NB4 (cell line): ENCODE measurements around the gene RASA2.
A peak's percentile ranks its signal among the peaks of the same experiment; 100 is the strongest.

Experiments
- DNase-seq: peaks from one replicate; pipeline ENCODE4 v3.0.0; 2010; ENCODE audit warnings: low read depth
- H3K4me3 ChIP-seq: one replicate; pipeline ENCODE4 v1.5.1; 2011; ENCODE audit warnings: mild to moderate bottlenecking, low read depth, low read length, moderate library complexity
- CTCF ChIP-seq: IDR thresholded peaks from one replicate; pipeline ENCODE4 v1.5.1; 2012; ENCODE audit warnings: low read depth, low read length
- MAX ChIP-seq: IDR thresholded peaks from 2 replicates; pipeline ENCODE4 v1.6.1; 2011; ENCODE audit warnings: low read depth, low read length
- MYC ChIP-seq: IDR thresholded peaks from 2 replicates; pipeline ENCODE4 v1.6.1; 2011; ENCODE audit warnings: low read depth, low read length
- POLR2A ChIP-seq: IDR thresholded peaks from 2 replicates; pipeline ENCODE4 v1.6.1; 2011; ENCODE audit warnings: mild to moderate bottlenecking; ENCODE audit not compliant: insufficient read length; ENCODE audit errors: extremely low read depth

The RASA2 gene

DNA sequence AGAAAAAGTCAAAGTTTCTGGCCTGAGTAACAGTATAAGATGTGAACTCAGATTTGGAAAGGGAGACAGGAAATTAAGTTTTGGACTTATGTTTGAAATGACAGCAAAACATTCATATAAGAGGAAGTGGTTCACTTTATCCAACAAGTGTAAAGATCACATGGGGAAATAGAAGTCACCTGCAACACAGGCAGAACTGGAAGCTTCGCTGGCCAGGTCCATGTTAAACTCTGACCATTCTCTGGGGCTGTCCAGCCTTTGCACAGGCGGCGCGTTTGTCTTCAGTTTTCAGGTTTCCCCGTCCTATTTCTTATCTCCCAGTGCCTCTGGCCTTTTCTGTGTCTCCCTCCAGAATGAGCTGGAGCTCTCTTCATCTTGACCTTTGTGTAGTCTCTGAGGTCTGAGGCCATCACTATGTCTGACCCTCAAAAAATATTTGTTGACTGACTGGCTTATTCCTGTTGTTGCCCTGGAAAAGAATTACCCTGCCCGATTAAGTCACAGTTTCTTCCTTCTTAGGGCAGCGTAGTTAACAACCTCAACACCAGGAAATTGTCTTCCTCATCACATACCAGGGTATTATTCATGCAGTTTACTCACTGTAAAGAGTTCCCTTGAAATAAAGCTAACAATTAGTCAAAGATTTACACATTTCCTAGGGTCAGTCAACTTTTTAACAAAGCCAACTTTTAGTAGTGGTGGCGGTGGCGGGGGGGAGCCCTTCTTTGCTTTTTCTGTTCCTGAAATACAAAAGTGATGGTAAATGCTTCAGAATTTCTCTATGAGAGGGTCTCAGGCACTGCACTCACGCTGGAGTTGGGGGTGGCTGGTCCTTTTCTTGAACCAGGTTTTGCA lies 959 bp upstream of the RASA2 start:
- peak; percentile 33 for DNase-seq
- TF ChIP-seq MAX (no peak), CTCF (no peak), MYC (no peak)

DNA sequence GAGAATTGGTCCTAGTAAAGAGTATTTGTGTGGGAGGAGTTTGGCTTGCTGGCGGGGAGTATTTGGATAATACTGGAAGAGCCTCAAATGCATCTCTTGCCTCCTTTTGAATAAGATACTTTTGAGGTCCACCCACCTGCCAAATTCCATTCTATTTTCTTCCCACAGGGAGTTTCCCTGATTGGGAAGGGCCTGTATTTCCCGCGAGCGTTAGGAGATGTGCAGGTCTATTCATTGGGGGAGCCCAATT lies 406 bp upstream of the RASA2 start:
- no peak for TF ChIP-seq MYC
- TF ChIP-seq MAX, result no peak
- TF ChIP-seq POLR2A, result no peak
- TF ChIP-seq CTCF, result no peak
- DNase-seq, result no peak

More for the DNA sequence above, 959 bp upstream of the RASA2 start:
- H3K4me3 ChIP-seq, result no peak overlapping the region

GRCh38 chr3:141487521-141488252 lies 860 bp downstream of the RASA2 start:
- TF ChIP-seq MYC, result peak; percentile 54; the same call in 1 of the 2 replicates
- TF ChIP-seq POLR2A, result peak; percentile 56
- peak; percentile 56; the same call in 1 of the 2 replicates for TF ChIP-seq MAX
- no peak for TF ChIP-seq CTCF
- peak overlapping the region; percentile 83 for H3K4me3 ChIP-seq
- peak; percentile 89 for DNase-seq

More for the DNA sequence above, 406 bp upstream of the RASA2 start:
- H3K4me3 ChIP-seq, result peak overlapping the region; percentile 33

DNA sequence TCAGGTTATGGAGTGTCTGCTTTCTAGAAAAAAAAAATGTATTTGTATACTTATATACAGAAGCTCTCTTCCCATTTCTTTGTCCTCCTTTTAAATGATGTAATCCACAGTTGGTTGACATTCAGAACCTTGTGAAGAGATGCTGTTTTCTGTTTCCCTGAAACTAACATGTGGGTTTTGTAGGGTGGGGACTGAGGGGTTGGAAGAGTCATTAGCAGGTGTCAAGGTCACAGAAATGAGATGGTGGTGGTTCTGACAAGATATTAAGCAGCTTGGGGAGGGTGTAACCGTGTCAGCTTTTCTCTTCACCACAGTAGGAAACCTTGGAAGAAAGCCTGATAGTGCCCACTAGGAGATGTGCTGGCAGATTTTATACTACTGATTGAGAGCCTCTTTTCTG lies 2.4 kb downstream of the RASA2 start:
- H3K4me3 ChIP-seq, result peak overlapping the region; percentile 83
- DNase-seq, result no peak
- TF ChIP-seq CTCF (no peak), MAX (no peak), POLR2A (no peak), MYC (no peak)

DNA sequence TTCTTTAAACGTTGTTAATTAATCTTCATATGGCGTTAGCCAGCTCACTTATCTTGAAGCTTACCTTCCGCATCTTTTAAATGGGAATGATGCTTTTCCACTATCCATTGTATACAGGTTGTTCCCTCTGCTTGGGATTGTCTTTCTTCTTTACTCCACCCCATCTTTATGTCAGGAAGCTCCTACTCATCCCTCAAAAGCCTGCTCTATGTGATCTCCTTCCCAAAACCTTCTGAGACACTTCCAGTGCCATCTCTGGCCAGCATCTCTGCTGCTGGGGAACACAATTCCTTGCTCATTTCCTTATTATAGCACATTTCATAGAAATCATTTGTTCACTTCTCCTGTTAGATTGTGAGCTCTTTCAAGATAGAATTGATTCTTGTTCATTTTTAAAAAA lies 4.3 kb downstream of the RASA2 start:
- TF ChIP-seq CTCF, result no peak
- no peak for TF ChIP-seq MYC
- no peak for TF ChIP-seq POLR2A
- no peak for TF ChIP-seq MAX
- DNase-seq, result no peak
- no peak overlapping the region for H3K4me3 ChIP-seq
